Raji (cell line): ENCODE data around the gene GMDS.

Experiments
- POLR2A ChIP-seq: IDR thresholded peaks from 2 replicates; pipeline ENCODE4 v1.6.1; 2011; ENCODE audit warnings: low read depth, low read length, control low read depth; ENCODE audit not compliant: insufficient read depth

Gene GMDS

GRCh38 chr6:2225422-2226392 is 19.7 kb downstream of the GMDS start:
- TF ChIP-seq POLR2A: no peak

- TF ChIP-seq POLR2A: no peak
Observed at GRCh38 chr6:2224847-2225382, 20.5 kb downstream of the GMDS start.

DNA sequence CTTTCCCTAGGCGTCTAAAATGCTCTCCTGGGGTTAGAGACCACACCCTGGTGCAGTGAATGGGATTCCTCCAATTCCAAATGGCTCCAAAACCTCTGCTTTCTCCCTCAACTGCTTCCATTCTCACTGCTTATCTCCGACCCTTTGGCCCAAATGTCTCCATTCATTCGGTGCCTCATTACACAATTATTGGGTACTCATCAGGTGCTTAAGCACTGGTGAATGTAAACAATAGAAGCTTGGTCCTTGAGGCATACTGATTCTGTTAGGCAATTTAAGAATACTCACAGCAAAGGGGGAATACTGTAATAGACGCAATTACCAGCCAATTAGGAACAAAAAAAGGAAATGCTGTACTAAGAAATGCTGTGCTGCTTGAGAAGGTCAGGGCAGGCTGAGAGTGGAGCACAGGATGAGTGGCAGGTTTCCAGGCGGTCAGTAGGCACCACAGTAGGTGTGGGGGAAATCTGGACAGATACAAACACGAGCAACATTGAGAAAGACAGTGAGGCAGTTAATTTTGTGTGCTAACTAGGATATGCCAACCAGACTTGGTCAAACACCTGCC is 23.0 kb downstream of the GMDS start:
- TF ChIP-seq POLR2A: no peak

DNA sequence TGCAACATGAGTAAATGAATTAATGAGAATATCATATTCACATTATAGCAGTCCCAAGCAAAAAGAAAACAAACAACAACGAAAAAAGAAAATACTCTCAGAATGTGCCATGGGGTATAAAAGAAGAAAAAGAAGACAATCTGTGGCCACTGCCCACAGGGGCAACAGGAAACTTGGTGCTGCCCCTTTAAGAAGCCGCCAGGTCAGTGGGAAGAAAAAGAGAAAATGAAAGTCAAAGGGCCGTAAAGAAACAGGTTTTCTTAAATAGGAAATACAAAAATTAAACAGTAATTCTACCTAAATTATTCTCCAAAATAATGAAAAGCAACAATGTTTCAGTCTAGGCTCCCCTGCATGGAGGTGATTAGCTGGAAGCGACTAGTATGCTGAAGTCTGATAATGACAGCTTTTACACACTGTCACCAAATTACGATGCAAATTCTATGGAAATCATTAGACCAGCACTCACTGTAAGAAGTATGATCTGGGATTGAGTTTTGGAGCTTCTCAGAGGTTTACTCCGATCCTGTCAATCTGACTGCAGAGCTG is 23.6 kb downstream of the GMDS start:
- TF ChIP-seq POLR2A: no peak

- no peak for TF ChIP-seq POLR2A
Observed at GRCh38 chr6:2220154-2220553, 25.3 kb downstream of the GMDS start.

DNA sequence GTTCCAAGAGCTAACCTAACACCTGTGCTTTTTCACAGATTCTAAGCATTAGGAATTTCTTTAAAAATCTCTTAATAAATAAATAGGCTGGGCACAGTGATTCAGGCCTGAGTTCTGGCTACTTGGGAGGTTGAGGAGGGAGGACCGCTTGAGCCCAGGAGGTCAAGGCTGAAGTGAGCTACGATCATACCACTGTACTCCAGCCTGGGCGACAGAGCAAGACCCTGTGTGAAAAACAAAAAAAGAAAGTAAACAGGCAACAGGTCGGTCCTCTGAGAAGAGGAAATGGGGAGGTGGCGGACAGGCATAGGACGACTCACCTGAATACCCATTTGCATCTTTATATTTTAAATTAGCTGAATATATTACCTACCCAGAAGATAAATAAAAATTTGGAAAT is 26.5 kb downstream of the GMDS start:
- no peak for TF ChIP-seq POLR2A

GRCh38 chr6:2216794-2217383 is 28.5 kb downstream of the GMDS start:
- no peak for TF ChIP-seq POLR2A

DNA sequence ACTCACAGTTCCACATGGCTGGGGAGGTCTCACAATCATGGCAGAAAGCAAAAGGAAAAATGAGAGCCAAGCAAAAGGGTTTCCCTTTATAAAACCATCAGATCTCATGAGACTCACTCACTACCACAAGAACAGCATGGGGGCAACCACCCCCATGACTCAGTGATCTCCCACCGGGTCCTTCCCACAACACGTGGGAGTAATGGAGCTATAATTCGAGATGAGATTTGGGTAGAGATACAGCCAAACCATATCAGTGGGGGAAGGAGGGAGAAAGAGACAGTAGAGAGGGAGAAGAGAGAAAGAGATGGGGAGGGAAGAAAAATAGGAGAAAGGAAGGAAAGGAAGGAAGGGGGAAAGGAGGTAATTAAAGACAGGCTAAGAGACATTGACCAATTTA is 30.1 kb downstream of the GMDS start:
- TF ChIP-seq POLR2A: no peak

DNA sequence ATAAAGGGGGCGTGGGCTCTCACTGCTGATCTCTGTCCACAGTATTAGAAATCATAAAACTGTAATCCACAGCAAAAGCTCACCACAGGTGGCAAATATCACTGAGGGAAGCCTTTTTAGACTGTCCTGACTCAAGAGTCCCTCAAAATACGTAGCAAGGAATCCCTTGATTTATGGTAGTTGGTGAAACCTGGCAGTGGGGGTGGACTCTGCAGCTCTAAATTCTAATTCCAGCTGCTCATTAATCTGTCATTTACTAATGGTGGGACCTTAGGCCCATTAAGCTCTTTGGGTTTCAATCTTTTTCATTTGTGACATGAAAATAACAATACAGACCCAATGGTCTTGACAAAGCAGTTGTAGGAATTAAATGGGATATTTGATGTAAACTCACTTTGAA is 32.3 kb downstream of the GMDS start:
- no peak for TF ChIP-seq POLR2A

GRCh38 chr6:2209226-2209809 is 36.1 kb downstream of the GMDS start:
- no peak for TF ChIP-seq POLR2A

GRCh38 chr6:2208468-2208867 is 36.9 kb downstream of the GMDS start:
- no peak for TF ChIP-seq POLR2A

- TF ChIP-seq POLR2A: no peak
Observed at GRCh38 chr6:2205396-2205795, 40.0 kb downstream of the GMDS start.

GRCh38 chr6:2204272-2204671 is 41.1 kb downstream of the GMDS start:
- TF ChIP-seq POLR2A: no peak

- no peak for TF ChIP-seq POLR2A
Observed at GRCh38 chr6:2203264-2203663, 42.1 kb downstream of the GMDS start.

GRCh38 chr6:2197984-2198383 is 47.4 kb downstream of the GMDS start:
- no peak for TF ChIP-seq POLR2A
